GM10266 (cell line): Measurements from ENCODE around the gene HOXA10.

Experiments
- DNase-seq: peaks from one replicate; pipeline ENCODE4 v3.0.0; 2012; ENCODE audit errors: extremely low spot score
- TF ChIP-seq, protein P1 (sequence below): IDR thresholded peaks from 2 replicates; pipeline ENCODE4 v1.5.1; 2012; ENCODE audit warnings: mild to moderate bottlenecking, low read depth; ENCODE audit not compliant: control insufficient read depth, insufficient read depth; ENCODE audit errors: missing control alignments

The HOXA10 gene

GRCh38 chr7:27140126-27140857, 33.8 kb downstream of the HOXA10 start:
- TF ChIP-seq, protein P1, sequence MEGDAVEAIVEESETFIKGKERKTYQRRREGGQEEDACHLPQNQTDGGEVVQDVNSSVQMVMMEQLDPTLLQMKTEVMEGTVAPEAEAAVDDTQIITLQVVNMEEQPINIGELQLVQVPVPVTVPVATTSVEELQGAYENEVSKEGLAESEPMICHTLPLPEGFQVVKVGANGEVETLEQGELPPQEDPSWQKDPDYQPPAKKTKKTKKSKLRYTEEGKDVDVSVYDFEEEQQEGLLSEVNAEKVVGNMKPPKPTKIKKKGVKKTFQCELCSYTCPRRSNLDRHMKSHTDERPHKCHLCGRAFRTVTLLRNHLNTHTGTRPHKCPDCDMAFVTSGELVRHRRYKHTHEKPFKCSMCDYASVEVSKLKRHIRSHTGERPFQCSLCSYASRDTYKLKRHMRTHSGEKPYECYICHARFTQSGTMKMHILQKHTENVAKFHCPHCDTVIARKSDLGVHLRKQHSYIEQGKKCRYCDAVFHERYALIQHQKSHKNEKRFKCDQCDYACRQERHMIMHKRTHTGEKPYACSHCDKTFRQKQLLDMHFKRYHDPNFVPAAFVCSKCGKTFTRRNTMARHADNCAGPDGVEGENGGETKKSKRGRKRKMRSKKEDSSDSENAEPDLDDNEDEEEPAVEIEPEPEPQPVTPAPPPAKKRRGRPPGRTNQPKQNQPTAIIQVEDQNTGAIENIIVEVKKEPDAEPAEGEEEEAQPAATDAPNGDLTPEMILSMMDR, result no peak
- DNase-seq, result no peak

GRCh38 chr7:27139334-27140125, 34.6 kb downstream of the HOXA10 start:
- TF ChIP-seq, protein P1, result no peak

GRCh38 chr7:27138985-27139333, 35.2 kb downstream of the HOXA10 start:
- DNase-seq, result no peak
- TF ChIP-seq, protein P1, result no peak

More at GRCh38 chr7:27139334-27140125, 34.6 kb downstream of the HOXA10 start:
- no peak for DNase-seq

GRCh38 chr7:27138472-27138871, 35.6 kb downstream of the HOXA10 start:
- TF ChIP-seq, protein P1, result no peak
- no peak for DNase-seq

DNA sequence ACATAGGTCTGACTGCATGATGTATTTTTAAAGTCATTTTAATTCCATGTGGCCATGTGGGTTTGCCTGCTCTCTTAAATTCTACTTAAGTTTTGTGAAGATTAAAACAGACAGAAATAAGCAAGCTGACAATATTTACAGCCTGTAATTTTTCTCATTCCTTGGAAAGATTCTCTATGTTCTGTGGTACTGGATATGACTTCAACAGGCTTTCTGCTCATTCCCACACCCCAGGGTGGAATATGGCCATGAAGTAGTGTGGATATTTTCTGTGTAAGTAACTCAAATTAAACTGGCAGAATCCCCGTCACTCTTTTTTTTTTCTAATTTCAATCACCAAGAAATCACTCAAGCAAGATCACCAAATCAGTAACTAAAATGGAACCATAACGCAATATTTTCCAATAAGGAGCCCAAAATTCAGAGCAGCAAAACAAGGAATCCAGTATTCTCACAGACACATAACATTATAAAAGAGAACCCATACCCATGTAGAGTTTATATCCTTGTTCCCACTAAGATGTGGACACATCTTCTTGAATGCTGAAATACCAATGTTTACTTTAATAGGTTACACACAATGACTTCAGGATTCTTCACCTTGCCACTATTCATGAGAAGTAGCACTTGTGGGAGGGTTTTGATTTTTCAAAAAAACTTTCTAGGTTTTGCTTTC, 36.3 kb downstream of the HOXA10 start:
- no peak for DNase-seq
- TF ChIP-seq, protein P1, result no peak

DNA sequence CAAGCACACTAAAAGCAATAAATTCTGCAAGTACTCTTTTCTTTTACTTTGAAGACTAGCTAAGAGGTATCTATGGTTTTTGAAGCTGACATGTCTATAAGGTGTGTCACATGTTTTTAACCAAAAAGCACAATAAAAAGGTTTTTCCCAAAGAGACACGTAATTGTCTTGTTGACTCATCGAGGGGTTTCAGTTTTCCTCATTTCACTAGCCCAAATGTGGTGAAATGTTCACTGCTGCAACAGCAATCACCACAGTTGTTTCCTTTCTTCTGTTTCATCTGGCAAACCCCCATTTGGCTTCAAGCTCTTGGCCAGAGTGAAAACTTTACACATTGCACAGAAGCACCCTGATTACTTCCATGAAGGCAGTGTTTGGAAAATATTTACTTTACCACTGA, 39.7 kb downstream of the HOXA10 start:
- TF ChIP-seq, protein P1, result no peak
- no peak for DNase-seq
